Measurements from ENCODE around the gene RINT1.

DNA sequence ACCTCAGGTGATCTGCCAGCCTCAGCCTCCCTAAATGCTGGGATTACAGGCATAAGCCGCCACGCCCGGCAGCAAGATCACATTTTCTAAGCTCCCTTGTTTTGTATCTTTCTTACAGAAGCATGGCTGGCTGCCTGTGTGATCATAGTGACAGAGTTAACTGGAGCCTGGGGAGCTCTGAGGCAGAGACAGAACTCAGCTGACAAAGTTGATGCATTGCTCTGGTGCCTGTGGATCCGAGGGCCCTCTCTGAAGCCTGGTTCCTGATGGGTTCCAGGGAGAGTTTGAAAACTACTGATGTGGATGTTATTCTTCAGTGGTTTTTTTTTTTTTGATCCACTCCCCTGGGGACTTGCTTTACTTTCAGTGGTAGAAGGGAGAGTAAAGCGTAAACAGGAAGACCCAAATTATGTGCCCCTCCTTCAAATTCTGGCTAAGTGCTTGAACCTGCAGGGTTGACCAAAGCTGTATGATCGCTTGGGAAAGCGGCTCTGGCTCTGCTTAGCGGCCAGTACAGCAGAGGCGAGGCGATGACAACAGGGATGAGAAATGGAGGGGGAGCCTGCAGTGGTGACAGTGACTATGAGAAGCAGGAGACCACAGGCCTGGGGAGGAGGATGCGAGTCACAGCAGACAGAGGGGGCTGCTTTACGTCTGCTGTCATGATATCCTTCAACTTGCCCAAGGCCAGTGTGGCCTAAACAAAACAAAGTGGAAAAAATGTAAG is 56.1 kb downstream of the RINT1 start:
- TF ChIP-seq, protein P1, sequence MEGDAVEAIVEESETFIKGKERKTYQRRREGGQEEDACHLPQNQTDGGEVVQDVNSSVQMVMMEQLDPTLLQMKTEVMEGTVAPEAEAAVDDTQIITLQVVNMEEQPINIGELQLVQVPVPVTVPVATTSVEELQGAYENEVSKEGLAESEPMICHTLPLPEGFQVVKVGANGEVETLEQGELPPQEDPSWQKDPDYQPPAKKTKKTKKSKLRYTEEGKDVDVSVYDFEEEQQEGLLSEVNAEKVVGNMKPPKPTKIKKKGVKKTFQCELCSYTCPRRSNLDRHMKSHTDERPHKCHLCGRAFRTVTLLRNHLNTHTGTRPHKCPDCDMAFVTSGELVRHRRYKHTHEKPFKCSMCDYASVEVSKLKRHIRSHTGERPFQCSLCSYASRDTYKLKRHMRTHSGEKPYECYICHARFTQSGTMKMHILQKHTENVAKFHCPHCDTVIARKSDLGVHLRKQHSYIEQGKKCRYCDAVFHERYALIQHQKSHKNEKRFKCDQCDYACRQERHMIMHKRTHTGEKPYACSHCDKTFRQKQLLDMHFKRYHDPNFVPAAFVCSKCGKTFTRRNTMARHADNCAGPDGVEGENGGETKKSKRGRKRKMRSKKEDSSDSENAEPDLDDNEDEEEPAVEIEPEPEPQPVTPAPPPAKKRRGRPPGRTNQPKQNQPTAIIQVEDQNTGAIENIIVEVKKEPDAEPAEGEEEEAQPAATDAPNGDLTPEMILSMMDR (IDR thresholded peaks at IDR 0.05; ENCODE audit: low read depth, low read length): no peak
- no peak for TF ChIP-seq EZH2phosphoT487 (IDR thresholded peaks at IDR 0.05; ENCODE audit: low read depth)
